Spleen (tissue), 11 donors: ENCODE data around the gene CD81. TPM values are rescaled to one million over a fixed set of nuclear protein-coding genes. Genes with fewer than 3 reads are reported as not detected.

Experiments used
- DNase-seq: peaks from one replicate; pipeline ENCODE4 v3.0.0-alpha.2; 2020
- H3K27ac ChIP-seq, 8 donors: fragments of 200-600 bp; sonication (generic) in 7 of 8; 1 replicate in 4 of 8; 2 replicates in 4 of 8; pipeline versions ENCODE4 v1.5.0 to v1.8.0; 2016 to 2021; ENCODE audit warnings: inconsistent platforms in 4 of 8, mild to moderate bottlenecking in 4 of 8, moderate library complexity in 1 of 8
- H3K27me3 ChIP-seq, 7 donors: fragments of 200-600 bp; sonication (generic) in 6 of 7; replicated peaks in 1 of 7; 1 replicate in 4 of 7; 2 replicates in 3 of 7; pipeline versions ENCODE4 v1.5.0 to v1.8.0; 2016 to 2021; ENCODE audit warnings: inconsistent platforms in 3 of 7, mild to moderate bottlenecking in 1 of 7
- H3K36me3 ChIP-seq, 6 donors: fragments of 200-600 bp; sonication (generic) in 5 of 6; 1 replicate in 4 of 6; 2 replicates in 2 of 6; pipeline versions ENCODE4 v1.5.0 to v1.8.0; 2016 to 2021; ENCODE audit warnings: inconsistent platforms in 2 of 6
- H3K4me1 ChIP-seq, 6 donors: fragments of 200-600 bp; sonication (generic) in 5 of 6; 1 replicate in 3 of 6; 2 replicates in 3 of 6; pipeline versions ENCODE4 v1.5.0 to v1.8.0; 2016 to 2021; ENCODE audit warnings: inconsistent platforms in 3 of 6
- H3K4me3 ChIP-seq, 8 donors: fragments of 200-600 bp; sonication (generic) in 7 of 8; 1 replicate in 4 of 8; 2 replicates in 4 of 8; pipeline versions ENCODE4 v1.5.0 to v1.8.0; 2016 to 2021; ENCODE audit warnings: inconsistent platforms in 4 of 8, mild to moderate bottlenecking in 4 of 8, moderate library complexity in 2 of 8
- H3K9me3 ChIP-seq, 8 donors: fragments of 200-600 bp; sonication (generic) in 7 of 8; 1 replicate in 4 of 8; 2 replicates in 4 of 8; pipeline versions ENCODE4 v1.5.0 to v1.8.0; 2016 to 2021; ENCODE audit warnings: inconsistent platforms in 4 of 8
- CTCF ChIP-seq, 11 experiments: fragments of 200-600 bp in 7 of 11; fragments of 450-650 bp in 4 of 11; sonication (generic) in 4 of 11; IDR thresholded peaks in 8 of 11; conservative IDR thresholded peaks in 3 of 11; 1 replicate in 7 of 11; 2 replicates in 4 of 11; pipeline versions ENCODE4 v1.4.0 to v1.8.0; 2016 to 2021; ENCODE audit warnings: antibody characterized with exemption in 11 of 11, inconsistent platforms in 4 of 11, mild to moderate bottlenecking in 1 of 11
- POLR2A ChIP-seq, 3 donors: fragments of 450-650 bp; IDR thresholded peaks; one replicate each; pipeline ENCODE4 v1.5.1; 2017; ENCODE audit warnings: antibody characterized with exemption in 3 of 3, mild to moderate bottlenecking in 1 of 3
- POLR2AphosphoS5 ChIP-seq, 3 donors: sonication (generic); formaldehyde crosslinking; IDR thresholded peaks; one replicate each; pipeline ENCODE4 v1.5.1; 2017; ENCODE audit warnings: antibody characterized with exemption in 3 of 3
- WGBS, 5 donors: extraction: QIAGEN DNeasy Blood & Tissue Kit in 3 of 5; methylation state at CpG; one replicate each; pipeline versions ENCODE4 v1.1.5 to v1.1.7; 2013 to 2018; 5-methylcytosine and 5-hydroxymethylcytosine counted together
- intact Hi-C: fragments of 100-400 bp; cut with DNase I; formaldehyde crosslinking; loops from one replicate; pipeline ENCODE4 v1.15.0; 2023; ENCODE audit warnings: low total_unique reads
- polyA plus RNA-seq, 3 donors: library from polyadenylated mRNA; stranded (reverse); fragments of 200-250 nt; gene quantifications; one replicate each; pipeline ENCODE4 v1.2.1, GENCODE V29; 2013
- total RNA-seq, 7 donors: library from RNA; depleted of rRNA in 3 of 7; stranded (reverse); fragments of >200 nt in 3 of 7; fragmentation: NEBNext Ultra II Directional in 4 of 7; extraction: Animal tissue kit (Norgen Biotek cat#: 25700) in 4 of 7; gene quantifications; one replicate each; pipeline versions ENCODE4 v1.1.0 to v1.2.1, GENCODE V29; 2016 to 2021
- donor health status: healthy with polysubstance abuse.
- donor health status: DM: no; HTN: no; CAD: no; lungs with moderate emphysema.
- donor health status: DM: no; HTN: no; CAD: no.
- donor health status: Bipolar disorder and iron deficiency.
- donor health status: healthy.
- donor health status: DM: no; HTN: no; CAD: no.
- donor health status: DM: yes; HTN: yes; CAD: no.

Gene CD81
- total and polyA plus RNA-seq, 10 donors = 191 to 594 (median 433) TPM

- no peak overlapping the region for H3K27ac ChIP-seq
- peaks cover 0 to 12% (median 3%) of the 10 kb centered on the region in 6 donors for H3K4me1 ChIP-seq
- no peaks in the 10 kb centered on the region for H3K27me3 ChIP-seq
- WGBS, 5 donors = 86 to 97% (median 93%) methylated on average over 2 to 7 of the region's 7 CpGs
- TF ChIP-seq POLR2AphosphoS5 (IDR thresholded peaks at IDR 0.05) (no peak), POLR2A (IDR thresholded peaks at IDR 0.05) (no peak), CTCF (IDR thresholded peaks at IDR 0.05 in 8 of 11, conservative IDR thresholded peaks at IDR 0.05 in 3 of 11) (no peak)
- H3K9me3 ChIP-seq = no peaks in the 10 kb centered on the region
- peak; percentile 56 for DNase-seq
- H3K4me3 ChIP-seq = no peak overlapping the region
- no peaks in the 10 kb centered on the region for H3K36me3 ChIP-seq
- intact Hi-C loops = no loop called here
Observed at GRCh38 chr11:2368178-2368850, 8.8 kb upstream of the CD81 start.

GRCh38 chr11:2368851-2369180 lies 8.3 kb upstream of the CD81 start:
- H3K4me1 ChIP-seq = peaks cover 0 to 10% (median 3%) of the 10 kb centered on the region in 6 donors
- intact Hi-C loops = no loop called here
- DNase-seq = peak; percentile 56
- no peaks in the 10 kb centered on the region for H3K36me3 ChIP-seq
- H3K27me3 ChIP-seq = no peaks in the 10 kb centered on the region
- no peak overlapping the region for H3K27ac ChIP-seq
- no peak overlapping the region for H3K4me3 ChIP-seq
- no peak for TF ChIP-seq CTCF (IDR thresholded peaks at IDR 0.05 in 8 of 11, conservative IDR thresholded peaks at IDR 0.05 in 3 of 11)
- TF ChIP-seq POLR2A (IDR thresholded peaks at IDR 0.05) = no peak
- no peak for TF ChIP-seq POLR2AphosphoS5 (IDR thresholded peaks at IDR 0.05)
- WGBS, 5 donors = 78 to 93% (median 84%) methylated on average over 8 to 10 of the region's 10 CpGs
- H3K9me3 ChIP-seq = no peaks in the 10 kb centered on the region

GRCh38 chr11:2369320-2369719 lies 7.8 kb upstream of the CD81 start:
- peaks cover 0 to 10% (median 3%) of the 10 kb centered on the region in 6 donors for H3K4me1 ChIP-seq
- H3K27ac ChIP-seq = no peak overlapping the region
- DNase-seq = peak; percentile 58
- H3K27me3 ChIP-seq = no peaks in the 10 kb centered on the region
- no peaks in the 10 kb centered on the region for H3K36me3 ChIP-seq
- intact Hi-C loops = no loop called here
- H3K4me3 ChIP-seq = no peak overlapping the region
- no peaks in the 10 kb centered on the region for H3K9me3 ChIP-seq
- TF ChIP-seq POLR2A (IDR thresholded peaks at IDR 0.05) (no peak), CTCF (IDR thresholded peaks at IDR 0.05 in 8 of 11, conservative IDR thresholded peaks at IDR 0.05 in 3 of 11) (no peak), POLR2AphosphoS5 (IDR thresholded peaks at IDR 0.05) (no peak)
- 81 to 96% (median 90%) methylated on average over 7 to 12 of the region's 12 CpGs for WGBS, 5 donors

- Histone ChIP-seq H3K9me3 (no peaks in the 10 kb centered on the region), H3K4me1 (peaks cover 0 to 12% (median 5%) of the 10 kb centered on the region in 6 donors), H3K4me3 (no peak overlapping the region), H3K36me3 (no peaks in the 10 kb centered on the region), H3K27ac (no peak overlapping the region), H3K27me3 (no peaks in the 10 kb centered on the region)
- intact Hi-C loops = no loop called here
- 71 to 87% (median 80%) methylated on average over 9 of the region's 9 CpGs for WGBS, 5 donors
- DNase-seq = peak; percentile 51
- TF ChIP-seq POLR2AphosphoS5 (IDR thresholded peaks at IDR 0.05) = no peak
- TF ChIP-seq CTCF (IDR thresholded peaks at IDR 0.05 in 8 of 11, conservative IDR thresholded peaks at IDR 0.05 in 3 of 11) = no peak
- no peak for TF ChIP-seq POLR2A (IDR thresholded peaks at IDR 0.05)
Observed at GRCh38 chr11:2369896-2370295, 7.2 kb upstream of the CD81 start.
